Suprapubic skin (tissue), 4 donors: ENCODE measurements around the gene CEP112. TPM values are rescaled to one million over a fixed set of nuclear protein-coding genes. Genes with fewer than 3 reads are reported as not detected.
A peak's percentile ranks its signal among the peaks of the same experiment; 100 is the strongest.

Experiments
- DNase-seq, 2 donors: peaks; one replicate each; pipeline ENCODE4 v3.0.0-alpha.2; 2019; ENCODE audit warnings: low spot score in 2 of 2
- H3K27ac ChIP-seq: fragments of 200-600 bp; sonication (generic); one replicate; pipeline ENCODE4 v1.5.1; 2019
- H3K27me3 ChIP-seq: fragments of 200-600 bp; sonication (generic); one replicate; pipeline ENCODE4 v1.5.1; 2019
- H3K36me3 ChIP-seq: fragments of 200-600 bp; sonication (generic); one replicate; pipeline ENCODE4 v1.5.1; 2019
- H3K4me1 ChIP-seq: fragments of 200-600 bp; sonication (generic); one replicate; pipeline ENCODE4 v1.5.1; 2019
- H3K4me3 ChIP-seq: fragments of 200-600 bp; sonication (generic); one replicate; pipeline ENCODE4 v1.5.1; 2019; ENCODE audit warnings: mild to moderate bottlenecking
- H3K9me3 ChIP-seq: fragments of 200-600 bp; sonication (generic); one replicate; pipeline ENCODE4 v1.5.1; 2019
- CTCF ChIP-seq, 2 donors: fragments of 200-600 bp in 1 of 2; fragments of 450-650 bp in 1 of 2; sonication (generic) in 1 of 2; IDR thresholded peaks; one replicate each; pipeline ENCODE4 v1.5.1; 2016 to 2019; ENCODE audit warnings: antibody characterized with exemption in 2 of 2, mild to moderate bottlenecking in 1 of 2, moderate library complexity in 1 of 2
- EP300 ChIP-seq: sonication (generic); formaldehyde crosslinking; IDR thresholded peaks from one replicate; pipeline ENCODE4 v1.6.1; 2017; ENCODE audit warnings: antibody characterized with exemption
- POLR2A ChIP-seq, 2 donors: fragments of 450-650 bp; IDR thresholded peaks; one replicate each; pipeline ENCODE4 v1.6.1; 2017; ENCODE audit warnings: antibody characterized with exemption in 2 of 2, mild to moderate bottlenecking in 2 of 2, moderate library complexity in 2 of 2
- POLR2AphosphoS5 ChIP-seq, 3 donors: sonication (generic); formaldehyde crosslinking; IDR thresholded peaks; one replicate each; pipeline ENCODE4 v1.6.1; 2017; ENCODE audit warnings: antibody characterized with exemption in 3 of 3
- WGBS: methylation state at CpG from one replicate; pipeline ENCODE4 v1.1.5; 2018; 5-methylcytosine and 5-hydroxymethylcytosine counted together
- total RNA-seq, 4 donors: library from RNA; depleted of rRNA; stranded (reverse); fragments of >200 nt; gene quantifications; one replicate each; pipeline ENCODE4 v1.1.0, GENCODE V29; 2016

CEP112 gene
- total RNA-seq = 10 to 100 TPM in 1 of 4 donors, 1 to 10 TPM in 2, under 1 TPM in 1; 0.68 to 14.1 (median 6.6) TPM

DNA sequence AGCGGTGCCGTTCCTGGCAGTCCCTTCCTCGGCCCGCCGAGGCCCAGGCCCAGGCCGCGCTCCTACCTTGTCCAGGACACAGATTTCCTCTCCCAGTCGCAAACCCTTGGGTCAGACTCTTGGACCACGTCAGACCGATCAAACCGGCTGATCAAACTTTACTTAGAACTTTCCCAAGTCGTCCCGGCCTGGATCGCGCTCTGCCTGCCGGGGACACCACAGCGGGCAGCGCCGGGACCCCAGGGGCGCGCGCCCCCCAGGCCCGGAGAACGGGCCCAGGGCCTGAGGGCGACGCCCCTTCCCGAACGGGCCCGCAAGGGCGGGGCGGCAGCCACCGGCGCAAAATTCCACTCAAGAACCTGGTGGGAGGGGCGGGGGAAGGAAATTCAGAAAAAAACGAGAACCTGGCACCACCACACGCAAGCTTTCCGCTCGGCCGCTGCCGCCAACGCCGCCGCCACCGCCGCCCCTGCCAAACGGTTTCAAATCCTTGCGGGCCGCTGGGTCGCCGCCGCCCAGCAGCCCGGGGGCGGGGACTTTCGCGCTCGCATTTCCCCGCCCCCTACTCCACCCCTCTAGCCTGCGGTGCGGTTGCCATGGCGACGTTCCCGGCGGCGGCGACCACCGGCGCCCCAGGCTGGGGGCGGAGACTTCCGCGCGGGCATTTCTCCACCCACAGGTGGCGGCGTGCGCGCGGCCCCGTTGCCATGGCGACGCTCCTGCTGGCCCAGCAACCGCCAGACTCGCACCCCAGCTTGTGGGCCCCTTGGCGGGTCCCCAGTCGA lies at the start of gene CEP112:
Gene CEP112, minus strand, starts transcription at position 541 of the 785 bp plus-strand sequence.
- DNase-seq = peak; percentile 78 to 81
- WGBS = 0% methylated on average over 4 of the region's 83 CpGs
- peak within 1 kb of the TSS; percentile 82 for H3K27ac ChIP-seq
- H3K4me3 ChIP-seq = peak within 1 kb of the TSS; percentile 84
- H3K9me3 ChIP-seq = no peaks in the 10 kb centered on the region
- peaks cover 25% of the 10 kb centered on the region for H3K4me1 ChIP-seq
- no peak for TF ChIP-seq CTCF (IDR thresholded peaks at IDR 0.05)
- TF ChIP-seq POLR2AphosphoS5 (IDR thresholded peaks at IDR 0.05) = no peak
- no peak for TF ChIP-seq EP300
- no peak for TF ChIP-seq POLR2A (IDR thresholded peaks at IDR 0.05)
- no peaks in the 10 kb centered on the region for H3K27me3 ChIP-seq
- H3K36me3 ChIP-seq = no peaks in the 10 kb centered on the region

GRCh38 chr17:66240630-66241029 lies 48.7 kb upstream of the CEP112 start:
- 56% methylated on average over 3 of the region's 3 CpGs for WGBS
- H3K4me3 ChIP-seq = no peak overlapping the region

GRCh38 chr17:66240013-66240412 lies 48.1 kb upstream of the CEP112 start:
- no peaks in the 10 kb centered on the region for H3K4me1 ChIP-seq
- H3K4me3 ChIP-seq = no peak overlapping the region
- no peak overlapping the region for H3K27ac ChIP-seq
- no peaks in the 10 kb centered on the region for H3K27me3 ChIP-seq
- TF ChIP-seq CTCF (IDR thresholded peaks at IDR 0.05) = no peak
- H3K9me3 ChIP-seq = no peaks in the 10 kb centered on the region
- no peak for DNase-seq
- WGBS = 77% methylated on average over 6 of the region's 6 CpGs
- no peaks in the 10 kb centered on the region for H3K36me3 ChIP-seq

More at GRCh38 chr17:66240630-66241029, 48.7 kb upstream of the CEP112 start:
- no peaks in the 10 kb centered on the region for H3K9me3 ChIP-seq
- no peaks in the 10 kb centered on the region for H3K4me1 ChIP-seq
- no peaks in the 10 kb centered on the region for H3K27me3 ChIP-seq
- no peak for DNase-seq
- H3K36me3 ChIP-seq = no peaks in the 10 kb centered on the region
- no peak for TF ChIP-seq POLR2AphosphoS5 (IDR thresholded peaks at IDR 0.05)
- TF ChIP-seq EP300 = no peak
- TF ChIP-seq POLR2A (IDR thresholded peaks at IDR 0.05) = no peak
- TF ChIP-seq CTCF (IDR thresholded peaks at IDR 0.05) = no peak
- no peak overlapping the region for H3K27ac ChIP-seq

GRCh38 chr17:66235377-66235994 lies 43.6 kb upstream of the CEP112 start:
- Histone ChIP-seq H3K9me3 (no peaks in the 10 kb centered on the region), H3K4me3 (no peak overlapping the region), H3K4me1 (no peaks in the 10 kb centered on the region), H3K27me3 (no peaks in the 10 kb centered on the region), H3K36me3 (no peaks in the 10 kb centered on the region), H3K27ac (no peak overlapping the region)
- WGBS = 94% methylated on average over 3 of the region's 3 CpGs
- TF ChIP-seq CTCF (IDR thresholded peaks at IDR 0.05) (no peak), POLR2AphosphoS5 (IDR thresholded peaks at IDR 0.05) (no peak), POLR2A (IDR thresholded peaks at IDR 0.05) (no peak), EP300 (no peak)
- no peak for DNase-seq

GRCh38 chr17:66234611-66235010 lies 42.7 kb upstream of the CEP112 start:
- DNase-seq = no peak
- TF ChIP-seq EP300 (no peak), POLR2A (IDR thresholded peaks at IDR 0.05) (no peak)
- Histone ChIP-seq H3K4me1 (no peaks in the 10 kb centered on the region), H3K27ac (no peak overlapping the region), H3K9me3 (no peaks in the 10 kb centered on the region), H3K36me3 (no peaks in the 10 kb centered on the region), H3K27me3 (no peaks in the 10 kb centered on the region), H3K4me3 (no peak overlapping the region)
- WGBS = 86% methylated on average over 3 of the region's 3 CpGs
